GM18909 (cell line): Measurements from ENCODE around the gene BDH1.
"Not testable (repeated sequence)": the region's sequence is repeated elsewhere in the genome, so short reads cannot be mapped to it uniquely, and the experiment has no call there.

ENCODE experiments used
- ATAC-seq: cut with Tn5 transposase; IDR thresholded peaks from one replicate; pipeline ENCODE4 v1.9.1; 2021; ENCODE audit warnings: mild to moderate bottlenecking; ENCODE audit not compliant: unreplicated experiment, poor library complexity

Gene BDH1

DNA sequence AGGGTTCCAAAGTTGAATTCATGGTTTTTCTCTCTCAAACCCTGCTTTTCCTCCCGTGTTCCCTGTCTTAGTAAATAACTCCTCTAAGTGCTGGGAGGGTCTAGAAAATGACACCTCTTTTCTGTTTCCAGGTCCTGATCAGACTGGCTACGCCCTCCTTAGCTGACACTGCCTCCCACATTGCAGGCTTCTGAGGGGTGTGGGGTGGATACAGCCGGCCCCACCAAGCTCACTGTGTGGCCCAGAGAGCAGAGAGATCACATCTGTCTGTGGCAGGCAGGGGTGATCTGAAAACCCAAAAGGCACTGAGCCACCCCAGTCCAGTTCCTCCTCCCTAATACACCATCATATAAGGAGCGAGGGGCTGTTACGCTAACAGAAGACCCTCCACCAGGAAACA is 62.7 kb downstream of the BDH1 start:
- ATAC-seq, result no peak

DNA sequence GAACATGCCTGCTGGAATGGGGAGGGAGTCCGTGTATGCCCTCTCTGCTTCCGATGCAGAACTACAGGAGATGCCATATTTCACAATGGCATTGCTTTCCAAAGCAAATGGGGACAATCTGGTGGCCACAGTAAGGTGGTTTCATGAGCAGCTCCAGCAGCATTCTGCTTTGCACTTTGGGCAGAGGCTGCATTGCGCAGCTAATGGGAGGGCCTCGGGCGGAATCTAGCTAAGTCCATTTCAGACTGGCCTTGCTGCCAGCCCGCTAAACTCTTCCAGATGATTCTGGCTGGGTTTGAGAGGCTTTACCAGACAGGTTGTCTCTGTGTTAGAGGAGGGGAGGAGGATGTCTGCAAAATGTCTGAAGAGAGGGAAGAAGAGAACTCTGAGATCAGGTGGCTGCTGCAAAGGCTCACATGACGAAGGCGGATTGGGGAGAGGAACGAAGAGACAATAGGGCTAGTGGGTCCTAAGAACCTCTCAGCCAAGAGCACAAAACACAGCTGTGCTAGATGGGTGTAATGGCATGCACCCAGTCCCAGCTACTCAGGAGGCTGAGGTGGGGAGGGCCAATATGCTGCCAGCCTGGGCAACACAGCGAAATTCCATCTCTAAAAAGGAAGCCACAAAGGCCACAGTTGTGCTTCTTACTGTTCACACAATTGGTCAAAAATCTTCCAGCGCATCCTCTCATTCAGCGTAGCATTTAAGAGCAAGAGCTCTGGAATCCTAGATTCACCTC is 63.7 kb downstream of the BDH1 start:
- no peak for ATAC-seq

DNA sequence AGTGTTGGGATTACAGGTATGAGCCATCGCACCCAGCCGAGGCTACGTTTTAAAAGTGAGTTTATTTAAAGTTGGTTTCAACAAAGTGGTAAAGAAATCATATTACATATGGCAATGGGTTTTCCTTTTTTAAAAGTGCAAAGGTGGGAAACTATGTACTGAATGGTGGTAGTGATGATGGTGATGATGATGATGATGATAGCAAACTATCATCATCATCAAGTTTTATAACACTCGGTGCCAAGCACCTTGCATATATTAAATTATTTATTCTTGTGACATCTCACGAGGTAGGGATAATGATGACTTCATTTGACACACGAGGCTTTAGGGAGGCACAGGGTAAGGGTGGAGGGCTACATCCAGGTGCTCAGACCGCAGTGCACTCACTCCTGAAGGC is 64.3 kb downstream of the BDH1 start:
- no peak for ATAC-seq

DNA sequence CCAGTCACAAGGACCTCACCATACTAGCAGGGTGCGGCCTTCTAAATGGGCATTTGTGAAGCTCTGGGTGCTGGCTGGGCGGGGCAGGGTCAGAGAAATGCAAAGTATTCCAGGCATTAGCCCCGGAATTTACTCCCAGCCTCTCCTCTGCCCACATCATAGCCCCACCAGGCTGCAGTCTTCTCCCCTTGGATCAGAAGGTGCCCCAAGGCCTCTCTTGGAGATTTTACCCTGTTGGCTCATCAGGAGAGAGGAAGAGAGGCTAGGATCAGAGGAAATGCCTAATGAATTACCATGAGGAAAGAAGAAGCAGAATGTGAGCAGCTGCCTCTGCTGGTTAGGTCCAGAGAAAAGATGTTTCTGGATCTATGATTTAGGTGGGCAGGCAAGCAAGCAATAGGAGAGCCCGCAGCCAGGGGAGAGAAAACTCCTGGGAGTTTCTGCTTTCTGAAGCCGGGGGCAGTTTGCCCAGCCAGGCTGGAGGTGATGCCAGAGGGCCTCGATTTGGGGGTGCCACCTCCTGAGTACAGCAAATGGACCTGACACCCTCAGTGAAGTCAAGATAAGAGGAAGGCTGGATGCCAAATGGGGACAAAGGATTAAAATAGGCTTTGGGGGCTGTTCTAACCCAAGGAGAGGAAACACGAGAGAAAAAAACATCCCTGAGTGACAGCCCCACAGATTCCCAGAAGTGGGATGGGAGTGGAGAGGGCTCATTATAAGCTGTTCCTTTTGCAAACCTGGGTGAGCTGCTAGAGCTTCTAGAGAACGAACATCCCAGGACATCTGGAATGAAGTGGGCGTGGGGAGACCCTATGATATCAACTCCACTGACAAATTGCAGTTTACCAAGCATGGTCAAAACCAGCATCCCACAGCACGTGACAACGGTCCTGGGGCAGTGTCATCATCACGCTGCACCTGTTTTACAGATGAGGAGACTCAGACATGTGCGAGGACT is 65.4 kb downstream of the BDH1 start:
- ATAC-seq, result no peak

DNA sequence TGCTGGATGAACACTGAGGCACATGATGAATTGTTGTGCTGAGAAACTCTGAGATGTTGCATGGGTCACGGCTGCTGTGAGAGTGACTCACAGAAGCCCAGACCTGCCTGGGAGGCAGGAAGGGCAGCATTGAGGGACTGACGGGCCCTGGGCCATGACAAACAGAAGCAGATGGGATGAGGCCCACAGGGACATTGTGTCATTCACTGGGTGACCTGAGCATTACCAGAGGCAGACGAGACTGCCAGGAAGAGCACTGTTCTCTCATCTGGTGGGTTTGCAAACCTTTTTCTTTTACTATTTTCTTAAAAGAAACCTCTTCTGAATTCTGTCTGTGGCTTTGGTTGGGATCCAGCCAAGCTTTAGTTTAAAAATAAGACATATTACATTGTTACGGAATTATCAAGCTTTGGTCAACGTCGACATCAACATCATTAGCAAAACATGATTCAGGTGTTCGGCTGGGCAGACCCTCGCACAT is 67.8 kb downstream of the BDH1 start:
- no peak for ATAC-seq

DNA sequence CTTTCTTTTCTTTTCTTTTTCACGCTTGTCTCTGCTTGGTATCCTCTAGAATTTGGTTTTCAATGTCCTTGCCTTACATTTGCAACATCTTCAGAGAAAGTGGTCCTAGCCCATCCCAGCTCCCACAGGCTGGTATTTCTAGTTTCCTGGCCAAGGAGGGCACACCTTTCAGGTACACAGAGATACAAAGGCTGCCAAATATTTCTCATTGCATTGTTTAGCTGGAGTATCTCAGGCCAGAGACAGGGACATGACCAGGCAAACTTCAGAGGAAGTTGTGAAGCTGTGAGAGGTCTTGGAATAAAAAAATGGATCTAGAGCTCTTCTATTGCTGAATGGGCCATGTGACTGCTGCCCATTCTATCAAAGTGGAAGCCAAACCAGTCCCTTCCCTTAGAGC is 68.9 kb downstream of the BDH1 start:
- ATAC-seq, result no peak

DNA sequence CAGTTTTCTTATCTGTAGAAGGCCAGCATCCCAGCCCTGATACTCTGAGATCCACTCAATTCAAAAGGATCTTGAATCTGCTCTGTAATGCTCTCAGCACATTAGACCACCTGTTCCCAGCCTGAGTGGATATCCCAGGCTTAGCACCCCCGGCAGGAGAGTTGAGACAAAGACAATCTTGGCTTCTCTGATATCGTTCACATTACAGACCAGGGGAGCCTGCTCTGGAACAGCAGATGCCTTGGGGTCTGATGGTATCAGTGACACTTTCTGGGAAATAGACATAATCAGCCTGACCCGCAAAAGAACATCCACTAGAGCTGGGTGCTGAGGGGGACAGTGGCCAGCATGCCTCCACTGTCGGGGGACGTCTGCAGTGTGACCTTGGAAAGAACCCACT is 70.6 kb downstream of the BDH1 start:
- no peak for ATAC-seq

DNA sequence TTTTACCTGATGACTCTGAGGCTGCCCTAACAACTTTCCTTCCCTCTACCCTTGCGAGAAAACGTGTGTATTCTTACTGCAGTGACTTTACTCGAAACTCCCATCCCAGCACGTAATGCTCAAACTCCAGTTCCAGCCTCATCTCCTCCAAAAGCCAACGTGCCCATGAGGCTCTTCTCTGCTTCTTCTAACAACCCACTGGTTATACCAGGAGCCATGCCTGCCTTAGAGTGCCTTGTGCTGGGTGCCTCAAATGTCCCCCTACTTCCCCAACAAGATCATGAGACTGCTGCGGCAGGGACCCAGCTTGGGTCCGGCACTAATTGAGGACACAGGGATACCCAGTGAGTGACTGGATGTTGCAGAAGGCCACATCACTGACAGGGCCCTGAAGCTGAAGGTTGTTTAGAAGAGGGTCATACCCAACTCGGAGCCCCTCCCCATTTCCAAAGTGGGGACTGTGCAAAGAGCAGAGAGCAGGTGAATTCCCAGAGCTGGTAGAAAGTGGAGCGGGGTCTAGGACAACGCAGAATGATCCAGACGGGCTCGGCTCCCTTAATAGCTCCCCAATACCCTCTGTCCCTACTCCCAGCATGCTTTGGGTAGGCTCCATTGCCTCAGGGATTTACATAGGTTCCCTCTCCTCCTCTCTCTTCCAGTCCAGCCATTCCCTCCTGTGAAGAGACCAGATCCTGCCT is 71.4 kb downstream of the BDH1 start:
- no peak for ATAC-seq

DNA sequence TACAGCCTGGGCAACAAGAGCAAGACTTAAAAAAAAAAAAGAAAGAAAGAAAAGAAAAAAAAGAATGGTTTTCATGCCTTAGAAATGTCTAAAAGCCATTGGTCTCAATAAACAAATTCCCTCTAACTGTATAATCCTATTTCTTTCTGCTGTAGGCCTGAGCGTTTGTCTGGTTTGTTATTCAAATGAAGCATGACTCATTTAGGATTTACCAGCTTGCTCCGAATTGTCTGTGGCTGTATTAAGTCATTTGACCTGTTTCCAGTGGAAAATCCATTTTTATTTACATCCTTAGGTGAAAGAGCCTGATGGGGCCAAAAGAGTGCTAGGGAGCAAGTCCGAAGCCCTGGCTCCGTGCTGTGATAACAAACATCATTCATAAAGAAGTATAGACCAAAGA is 73.8 kb downstream of the BDH1 start:
- no peak for ATAC-seq

DNA sequence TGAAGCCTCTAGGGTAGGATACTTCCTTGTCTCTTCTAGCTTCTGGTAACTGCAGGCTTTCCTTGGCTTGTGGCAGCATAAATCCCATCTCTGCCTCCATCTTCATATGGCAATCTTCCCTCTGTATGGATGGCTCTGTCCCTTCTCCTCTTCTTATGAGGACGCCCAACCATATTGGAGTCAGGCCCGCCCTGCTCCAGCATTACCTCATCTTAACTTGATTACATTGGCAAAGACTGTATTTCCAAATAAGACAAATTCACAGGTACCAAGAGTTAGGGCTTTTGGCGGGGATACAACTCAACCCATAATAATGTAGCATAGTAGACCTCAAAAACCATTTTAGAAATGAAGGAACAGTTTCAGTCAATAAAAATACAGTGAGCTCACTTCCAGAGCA is 75.4 kb downstream of the BDH1 start:
- ATAC-seq, result no peak

DNA sequence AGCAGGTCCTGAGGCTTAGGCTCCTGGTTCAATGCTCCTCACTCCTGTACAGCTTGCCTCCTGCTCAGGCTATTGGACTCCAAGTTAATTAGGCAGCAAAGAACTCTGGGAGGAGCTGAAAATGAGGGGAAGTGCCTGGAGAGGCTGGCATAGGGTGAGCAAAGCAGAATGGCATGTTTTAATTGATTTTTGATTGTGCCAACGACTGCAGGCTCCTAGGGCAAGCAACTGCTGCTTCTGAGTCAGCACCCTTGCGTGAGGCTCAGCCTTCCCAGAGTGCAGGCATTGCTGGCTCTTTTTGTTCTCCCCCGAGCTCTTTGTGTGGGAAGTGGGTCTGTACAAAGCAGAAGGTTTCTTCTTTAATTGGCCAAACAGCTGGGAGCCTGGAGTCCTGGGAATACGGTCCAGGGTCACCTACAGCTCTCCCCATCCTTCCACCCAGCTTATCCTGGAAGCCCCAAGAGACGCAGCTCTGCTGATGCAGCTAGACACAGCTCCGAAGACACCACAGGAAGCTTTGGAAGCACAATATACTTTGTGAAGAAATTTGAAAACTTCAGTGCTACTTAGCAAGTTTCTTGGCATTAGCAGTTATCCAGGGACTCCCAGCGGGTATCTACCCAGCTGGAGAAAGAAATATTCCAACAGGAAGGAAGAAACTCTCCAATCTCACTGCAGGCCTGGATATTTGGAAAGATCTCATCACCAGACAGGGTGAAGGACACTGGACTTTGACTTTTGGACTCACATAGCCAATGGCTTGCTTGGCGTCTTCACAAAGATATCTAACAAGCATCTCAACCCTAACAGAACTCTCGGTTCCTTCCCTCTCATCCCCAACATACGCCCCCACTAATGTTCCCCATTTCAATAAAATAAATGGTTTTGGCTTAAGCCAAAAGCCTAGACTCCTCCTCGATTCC is 76.8 kb downstream of the BDH1 start:
- no peak for ATAC-seq

DNA sequence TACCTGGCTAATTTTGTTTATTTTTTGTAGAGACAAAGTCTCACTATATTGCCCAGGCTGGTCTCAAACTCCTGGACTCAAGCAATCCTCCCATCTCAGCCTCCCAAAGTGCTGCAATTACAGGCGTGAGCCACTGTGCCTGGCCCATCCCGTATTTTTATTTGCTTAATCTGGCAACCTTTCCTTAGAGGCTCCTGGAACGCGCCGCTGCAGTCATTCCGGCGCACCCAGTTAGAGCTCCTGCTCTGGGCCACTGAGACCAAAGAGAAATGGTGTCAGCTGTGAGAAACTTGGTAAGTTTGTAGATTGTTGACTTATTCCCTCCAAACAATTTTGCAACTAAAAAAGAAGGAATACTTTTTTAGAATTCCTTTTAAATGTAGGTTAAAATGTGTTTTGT is 78.0 kb downstream of the BDH1 start:
- ATAC-seq, result not testable (repeated sequence)

DNA sequence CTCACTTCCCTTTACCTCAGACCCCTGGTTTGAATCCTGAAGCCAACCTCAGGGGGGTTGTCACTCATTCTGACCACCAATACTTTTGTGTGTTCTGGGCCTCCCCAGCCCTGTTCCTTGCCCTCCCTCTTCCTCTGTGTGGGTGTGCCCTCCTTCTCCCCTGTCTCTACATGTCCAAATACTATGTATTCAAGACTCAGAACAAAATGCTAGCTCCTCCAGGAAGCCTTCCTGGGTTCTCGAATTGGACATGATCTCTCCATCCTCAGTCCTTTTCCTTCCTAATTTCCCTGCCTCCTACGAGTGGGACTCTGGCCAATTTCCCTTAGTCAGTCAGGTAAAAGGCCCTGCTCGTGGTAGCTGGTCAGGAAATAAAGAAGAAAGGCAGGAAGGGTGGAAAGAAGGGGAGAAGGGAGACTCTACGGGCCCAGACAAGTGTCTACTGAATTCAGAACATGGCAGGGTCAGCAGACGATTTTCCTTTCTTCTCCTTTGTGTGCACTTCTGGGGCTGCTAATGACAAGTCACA is 79.7 kb downstream of the BDH1 start:
- no peak for ATAC-seq

DNA sequence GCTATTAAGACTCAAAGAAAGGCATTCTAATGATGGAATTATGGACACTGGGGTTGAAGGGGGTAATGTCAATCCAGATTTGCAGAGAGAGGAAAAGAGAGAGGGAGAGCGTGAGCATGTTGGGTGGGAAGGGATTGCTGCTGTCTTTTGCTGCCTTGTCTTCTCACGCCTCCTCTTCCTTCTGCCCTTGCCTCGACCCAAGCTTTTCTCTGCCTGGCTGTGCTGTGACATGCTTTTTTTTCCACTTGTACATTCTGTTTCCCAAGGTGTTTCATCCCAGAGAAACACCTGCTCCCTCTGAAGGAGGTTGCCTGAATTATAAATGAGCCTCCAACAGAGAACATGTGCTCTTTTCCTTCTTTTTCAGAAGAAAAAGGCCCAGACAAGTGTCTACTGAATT is 80.3 kb downstream of the BDH1 start:
- no peak for ATAC-seq

DNA sequence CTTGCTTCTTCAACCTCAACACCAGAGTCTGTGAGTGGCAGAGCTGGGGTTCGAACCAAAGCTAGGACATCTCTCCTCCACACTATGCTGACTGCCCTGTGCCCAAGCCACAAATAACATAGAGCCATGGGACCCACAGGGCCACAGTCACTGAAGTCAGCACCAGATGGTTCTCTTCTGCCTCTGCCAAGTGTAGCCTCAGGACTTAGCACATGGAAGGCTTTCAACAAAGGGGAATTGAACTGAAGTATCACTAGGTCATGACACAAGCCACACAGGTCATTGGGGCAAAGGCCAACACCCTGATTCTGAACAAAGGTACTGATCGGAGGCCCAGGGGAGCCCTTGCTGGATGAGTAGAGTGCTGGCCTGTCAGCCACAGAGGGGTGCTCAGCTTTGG is 83.6 kb downstream of the BDH1 start:
- ATAC-seq, result no peak

DNA sequence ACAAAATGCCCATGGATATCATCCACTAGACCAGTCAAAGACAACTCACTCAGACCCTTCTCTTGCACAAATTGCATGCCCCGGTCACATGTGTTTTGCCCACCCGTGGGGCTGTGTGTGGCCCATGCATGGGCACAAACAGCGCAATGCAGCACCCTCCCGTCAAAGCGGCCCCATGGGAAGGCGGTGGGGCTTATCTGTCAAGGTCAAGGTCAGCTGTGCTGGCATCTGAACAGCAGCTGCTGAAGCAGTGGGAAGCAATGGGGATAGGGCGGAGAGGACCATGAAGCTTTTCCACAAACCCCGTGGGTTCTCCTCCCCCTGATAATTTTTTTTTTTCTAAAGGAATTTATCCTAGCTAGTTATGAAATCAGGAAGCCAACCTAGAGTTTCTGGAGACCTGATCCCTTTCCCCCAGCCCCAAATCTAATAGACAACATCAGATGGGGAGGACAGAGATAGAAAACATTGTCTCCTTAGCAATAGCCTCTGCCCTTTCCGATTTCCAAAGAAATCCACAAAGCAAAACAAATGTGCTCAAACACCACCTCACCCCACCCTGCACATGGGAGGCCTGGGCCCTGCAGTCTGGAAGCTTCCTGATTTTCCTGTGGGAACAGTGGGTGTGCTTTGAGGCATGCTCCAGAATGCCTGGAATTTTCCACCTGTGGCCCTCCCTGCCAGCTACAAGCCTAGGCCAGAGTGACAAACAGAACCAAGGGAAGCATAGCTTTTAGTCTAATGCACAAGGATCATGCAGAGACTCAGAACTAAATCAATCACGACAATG is 84.4 kb downstream of the BDH1 start:
- ATAC-seq, result no peak

DNA sequence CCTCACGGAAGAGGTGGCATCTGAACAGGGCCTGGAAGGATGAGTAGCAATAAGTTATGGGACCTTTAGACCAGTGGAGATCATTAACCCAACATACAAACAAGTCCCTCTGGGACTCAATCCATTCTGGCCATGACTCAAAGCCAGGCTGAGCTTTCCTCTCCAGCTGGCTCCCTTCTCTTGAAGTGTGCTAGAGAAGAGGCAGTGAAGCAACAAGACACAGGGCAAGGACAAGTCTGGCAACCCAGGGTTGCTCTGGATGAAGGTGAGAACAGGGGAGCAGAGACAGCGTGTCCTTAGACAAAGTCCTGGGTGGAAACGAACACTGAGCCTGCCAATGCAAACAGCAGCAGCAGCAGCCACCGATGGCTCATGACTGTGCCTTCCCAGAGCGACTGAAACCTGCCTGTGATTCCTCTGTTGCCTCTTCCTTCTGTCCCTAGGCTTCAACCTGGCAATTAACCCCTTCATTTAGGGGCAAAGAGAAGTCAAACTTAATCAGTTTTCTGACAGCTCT is 86.8 kb downstream of the BDH1 start:
- ATAC-seq, result no peak

DNA sequence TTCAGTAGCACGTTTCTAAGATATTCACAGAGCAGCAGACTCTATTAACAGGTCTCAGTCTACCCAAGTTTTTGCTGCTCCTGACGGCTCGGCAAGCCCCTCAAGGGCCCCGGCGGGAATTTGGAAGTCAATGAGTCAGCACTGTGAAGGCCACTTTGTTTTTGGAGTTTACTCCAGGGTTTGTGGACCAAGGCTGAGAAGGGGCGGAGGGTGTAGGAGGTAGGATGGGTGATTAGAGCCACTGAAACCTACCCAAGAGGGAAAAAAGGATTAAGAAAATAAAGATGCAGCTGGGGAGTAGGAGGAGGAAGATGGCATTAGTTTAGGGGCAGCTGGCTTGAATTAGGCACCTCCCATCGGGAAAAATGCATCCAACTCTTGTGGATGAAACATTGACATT is 87.6 kb downstream of the BDH1 start:
- ATAC-seq, result no peak
